ENCODE results near the gene KRTAP2-1. TPM values are rescaled to one million over a fixed set of nuclear protein-coding genes. Genes with fewer than 3 reads are reported as not detected.
"Not testable (repeated sequence)": the region's sequence is repeated elsewhere in the genome, so short reads cannot be mapped to it uniquely, and the experiment has no call there.

The KRTAP2-1 gene, protein sequence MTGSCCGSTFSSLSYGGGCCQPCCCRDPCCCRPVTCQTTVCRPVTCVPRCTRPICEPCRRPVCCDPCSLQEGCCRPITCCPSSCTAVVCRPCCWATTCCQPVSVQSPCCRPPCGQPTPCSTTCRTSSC
- total RNA-seq: not detected in 2 replicates

DNA sequence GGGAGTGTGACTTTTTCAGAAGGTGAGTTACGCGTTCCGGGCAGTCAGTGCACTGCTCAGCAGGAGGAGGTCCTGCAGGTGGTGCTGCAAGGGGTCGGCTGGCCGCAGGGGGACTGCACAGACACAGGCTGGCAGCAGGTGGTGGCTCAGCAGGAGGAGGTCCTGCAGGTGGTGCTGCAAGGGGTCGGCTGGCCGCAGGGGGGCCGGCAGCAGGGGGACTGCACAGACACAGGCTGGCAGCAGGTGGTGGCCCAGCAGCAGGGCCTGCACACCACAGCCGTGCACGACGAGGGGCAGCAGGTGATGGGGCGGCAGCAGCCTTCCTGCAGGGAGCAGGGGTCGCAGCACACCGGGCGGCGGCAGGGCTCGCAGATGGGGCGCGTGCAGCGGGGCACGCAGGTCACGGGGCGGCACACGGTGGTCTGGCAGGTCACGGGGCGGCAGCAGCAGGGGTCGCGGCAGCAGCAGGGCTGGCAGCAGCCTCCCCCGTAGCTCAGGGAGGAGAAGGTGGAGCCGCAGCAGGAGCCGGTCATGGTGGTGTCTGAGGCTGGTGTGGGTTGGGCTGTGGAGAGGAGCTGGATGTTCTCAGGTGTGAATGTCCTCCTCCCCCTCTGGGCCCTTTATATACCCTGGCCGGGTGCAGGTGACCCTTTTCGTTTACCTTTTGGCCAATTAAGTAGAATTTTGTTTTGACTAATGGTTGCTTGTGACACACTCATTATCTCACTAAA is at the start of gene KRTAP2-1:
Gene KRTAP2-1 (minus strand): TSS at position 582 of the 731 bp plus-strand sequence. CDS start 49 bp downstream, at position 533.
- H3K4me3 Mint-ChIP-seq; H3K27me3 Mint-ChIP-seq (ENCODE audit: insufficient read depth); DNase-seq (ENCODE audit: low spot score); H3K36me3 Mint-ChIP-seq (ENCODE audit: low read depth); H3K27ac Mint-ChIP-seq; H3K4me1 Mint-ChIP-seq (ENCODE audit: low read depth); intact Hi-C loops (cut with micrococcal nuclease): not testable (repeated sequence)
- H3K9me3 Mint-ChIP-seq: peaks cover 10% of the 10 kb centered on the region

GRCh38 chr17:41096055-41096454 is 48.9 kb upstream of the KRTAP2-1 start:
- H3K9me3 Mint-ChIP-seq: no peaks in the 10 kb centered on the region
- no peaks in the 10 kb centered on the region for H3K36me3 Mint-ChIP-seq (ENCODE audit: low read depth)
- DNase-seq (ENCODE audit: low spot score): no peak
- no peaks in the 10 kb centered on the region for H3K4me1 Mint-ChIP-seq (ENCODE audit: low read depth)
- H3K27ac Mint-ChIP-seq: no peak overlapping the region
- intact Hi-C loops (cut with micrococcal nuclease): no loop called here
- peaks cover 9% of the 10 kb centered on the region for H3K27me3 Mint-ChIP-seq (ENCODE audit: insufficient read depth)
- no peak overlapping the region for H3K4me3 Mint-ChIP-seq

DNA sequence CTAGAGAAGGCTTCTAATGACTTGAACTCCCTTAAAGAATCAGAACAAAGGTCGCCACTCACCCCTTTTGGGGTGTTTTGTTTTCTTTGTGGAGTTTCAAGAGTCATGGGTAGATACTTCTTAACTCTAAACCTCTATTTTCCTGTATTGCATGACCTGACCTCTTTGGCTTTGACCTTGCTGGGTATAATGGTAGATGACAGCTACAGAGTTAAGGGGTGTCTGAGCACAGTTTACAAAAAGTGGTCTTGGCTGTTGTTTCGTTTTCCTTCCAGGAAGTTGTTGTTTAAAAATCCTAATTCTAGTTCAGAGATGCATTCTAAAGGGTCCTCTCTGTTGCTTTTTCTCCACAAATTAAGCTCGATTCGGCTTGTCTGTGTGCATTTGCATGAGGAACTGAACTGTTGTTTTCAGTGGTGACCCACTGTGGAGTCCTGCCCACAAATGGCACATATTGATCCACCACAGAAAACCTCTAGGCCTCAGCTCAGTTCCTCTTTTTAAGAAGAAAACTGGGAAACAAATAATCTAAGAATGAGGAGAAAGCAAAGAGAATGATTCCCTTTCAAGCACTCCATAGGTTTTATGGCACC is 41.7 kb upstream of the KRTAP2-1 start:
- DNase-seq (ENCODE audit: low spot score); H3K27ac Mint-ChIP-seq; intact Hi-C loops (cut with micrococcal nuclease): not testable (repeated sequence)

GRCh38 chr17:41084100-41084856 is 37.2 kb upstream of the KRTAP2-1 start, which contains the start of gene KRTAP4-7:
TSS of gene KRTAP4-7 (plus strand) at chr17:41084150. CDS start at chr17:41084207, 57 bp downstream.
- H3K27ac Mint-ChIP-seq; H3K4me3 Mint-ChIP-seq; intact Hi-C loops (cut with micrococcal nuclease); H3K9me3 Mint-ChIP-seq; H3K4me1 Mint-ChIP-seq (ENCODE audit: low read depth); H3K36me3 Mint-ChIP-seq (ENCODE audit: low read depth); H3K27me3 Mint-ChIP-seq (ENCODE audit: insufficient read depth); DNase-seq (ENCODE audit: low spot score): not testable (repeated sequence)

More for the DNA sequence above, 41.7 kb upstream of the KRTAP2-1 start:
- H3K4me1 Mint-ChIP-seq (ENCODE audit: low read depth); H3K9me3 Mint-ChIP-seq; H3K27me3 Mint-ChIP-seq (ENCODE audit: insufficient read depth); H3K4me3 Mint-ChIP-seq; H3K36me3 Mint-ChIP-seq (ENCODE audit: low read depth): not testable (repeated sequence)

DNA sequence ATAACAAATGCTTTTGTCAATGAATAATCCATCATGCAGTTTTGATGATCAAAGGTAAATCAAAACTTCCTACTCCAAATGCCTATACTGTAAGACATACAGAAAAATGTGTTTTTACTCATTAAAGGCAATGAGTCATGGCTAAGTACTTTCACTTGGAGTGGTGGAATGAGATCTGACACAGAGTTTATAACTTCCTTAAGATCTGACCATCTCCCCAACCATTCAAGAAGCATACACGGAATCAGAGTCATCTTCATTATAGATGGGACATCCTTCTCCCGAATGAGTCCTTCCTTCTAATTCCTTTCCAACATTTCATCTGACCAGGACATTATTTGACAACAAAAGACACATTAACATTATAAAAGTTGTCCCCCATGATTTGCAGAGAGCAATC is 36.3 kb upstream of the KRTAP2-1 start:
- intact Hi-C loops (cut with micrococcal nuclease); H3K27ac Mint-ChIP-seq; H3K4me1 Mint-ChIP-seq (ENCODE audit: low read depth); DNase-seq (ENCODE audit: low spot score); H3K9me3 Mint-ChIP-seq; H3K27me3 Mint-ChIP-seq (ENCODE audit: insufficient read depth); H3K4me3 Mint-ChIP-seq; H3K36me3 Mint-ChIP-seq (ENCODE audit: low read depth): not testable (repeated sequence)

- DNase-seq (ENCODE audit: low spot score): no peak
- Mint-ChIP-seq H3K36me3 (ENCODE audit: low read depth) (no peaks in the 10 kb centered on the region), H3K4me1 (ENCODE audit: low read depth) (no peaks in the 10 kb centered on the region), H3K4me3 (no peak overlapping the region), H3K9me3 (no peaks in the 10 kb centered on the region), H3K27ac (no peak overlapping the region), H3K27me3 (ENCODE audit: insufficient read depth) (no peaks in the 10 kb centered on the region)
- intact Hi-C loops (cut with micrococcal nuclease): no loop called here
These were observed 35.5 kb upstream of the KRTAP2-1 start for GRCh38 chr17:41082626-41083025.

GRCh38 chr17:41076788-41077187 is 29.7 kb upstream of the KRTAP2-1 start:
- Mint-ChIP-seq H3K27me3 (ENCODE audit: insufficient read depth) (peaks cover 2% of the 10 kb centered on the region), H3K36me3 (ENCODE audit: low read depth) (no peaks in the 10 kb centered on the region), H3K27ac (no peak overlapping the region), H3K9me3 (no peaks in the 10 kb centered on the region), H3K4me3 (no peak overlapping the region), H3K4me1 (ENCODE audit: low read depth) (no peaks in the 10 kb centered on the region)
- intact Hi-C loops (cut with micrococcal nuclease): no loop called here
- no peak for DNase-seq (ENCODE audit: low spot score)

- no peaks in the 10 kb centered on the region for H3K4me1 Mint-ChIP-seq (ENCODE audit: low read depth)
These were observed 26.6 kb upstream of the KRTAP2-1 start for GRCh38 chr17:41073676-41074075.

DNA sequence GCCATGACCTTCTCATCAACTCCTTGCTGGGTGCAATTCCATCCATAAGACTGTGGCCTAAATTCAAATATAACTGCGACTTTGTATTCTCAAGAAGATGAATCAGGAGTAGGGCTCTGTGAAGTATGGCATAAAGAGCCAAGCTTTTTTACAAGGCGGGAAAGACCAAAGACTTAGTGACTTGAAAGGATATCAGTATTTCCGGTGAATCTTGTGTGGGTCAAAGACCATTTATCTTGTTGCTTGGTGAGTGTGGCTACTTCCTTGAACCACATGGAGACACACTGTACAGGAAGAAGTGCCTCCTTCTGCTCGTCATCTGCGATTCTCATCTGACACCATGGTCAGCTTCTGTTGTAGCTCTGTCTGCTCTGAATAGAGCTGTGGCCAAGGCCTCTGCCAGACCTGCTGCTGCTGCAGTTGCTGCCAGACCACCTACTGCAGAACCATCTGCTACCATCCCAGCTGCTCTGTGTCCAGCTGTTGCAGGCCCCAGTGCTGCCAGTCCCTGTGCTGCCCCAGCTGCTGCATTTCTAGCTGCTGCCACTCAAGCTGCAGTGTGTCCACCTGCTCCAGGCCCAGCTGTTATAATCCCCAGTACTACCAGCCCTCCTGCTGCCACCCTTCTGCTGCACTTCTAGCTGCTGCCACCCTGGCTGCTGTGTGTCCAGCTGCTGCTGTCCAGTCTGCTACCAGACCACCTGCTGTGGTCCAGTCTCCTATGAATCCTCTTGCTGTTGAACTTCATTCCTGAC is 24.7 kb upstream of the KRTAP2-1 start:
- no peaks in the 10 kb centered on the region for H3K36me3 Mint-ChIP-seq (ENCODE audit: low read depth)
- no peaks in the 10 kb centered on the region for H3K4me1 Mint-ChIP-seq (ENCODE audit: low read depth)
- H3K27me3 Mint-ChIP-seq (ENCODE audit: insufficient read depth): peaks cover 4% of the 10 kb centered on the region
- no peak overlapping the region for H3K27ac Mint-ChIP-seq
- H3K9me3 Mint-ChIP-seq: no peaks in the 10 kb centered on the region
- intact Hi-C loops (cut with micrococcal nuclease): no loop called here
- DNase-seq (ENCODE audit: low spot score): no peak
- H3K4me3 Mint-ChIP-seq: no peak overlapping the region

More at GRCh38 chr17:41073676-41074075, 26.6 kb upstream of the KRTAP2-1 start:
- Mint-ChIP-seq H3K36me3 (ENCODE audit: low read depth) (no peaks in the 10 kb centered on the region), H3K9me3 (no peaks in the 10 kb centered on the region), H3K27ac (no peak overlapping the region), H3K4me3 (no peak overlapping the region), H3K27me3 (ENCODE audit: insufficient read depth) (peaks cover 4% of the 10 kb centered on the region)
- intact Hi-C loops (cut with micrococcal nuclease): no loop called here
- DNase-seq (ENCODE audit: low spot score): no peak

DNA sequence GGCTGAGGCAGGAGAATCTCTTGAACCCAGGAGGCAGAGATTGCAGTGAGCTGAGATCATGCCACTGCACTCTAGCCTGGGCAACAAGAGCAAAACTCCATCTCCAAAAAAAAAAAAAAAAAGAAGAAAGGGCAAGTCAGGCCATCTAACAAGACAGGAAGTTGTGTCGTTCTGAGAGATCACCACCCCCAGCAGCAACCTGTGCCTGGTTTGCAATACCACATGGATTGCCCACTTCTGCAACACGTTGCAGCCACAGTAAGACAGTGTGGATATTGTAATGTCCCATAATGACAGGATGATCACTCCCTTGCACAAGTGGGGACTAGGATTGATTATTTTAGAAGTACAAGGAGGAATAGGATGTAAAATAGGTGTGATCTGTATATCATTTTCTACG is 21.9 kb upstream of the KRTAP2-1 start:
- Mint-ChIP-seq H3K27me3 (ENCODE audit: insufficient read depth) (peaks cover 4% of the 10 kb centered on the region), H3K4me3 (no peak overlapping the region), H3K36me3 (ENCODE audit: low read depth) (no peaks in the 10 kb centered on the region), H3K27ac (no peak overlapping the region), H3K4me1 (ENCODE audit: low read depth) (no peaks in the 10 kb centered on the region), H3K9me3 (no peaks in the 10 kb centered on the region)
- intact Hi-C loops (cut with micrococcal nuclease): no loop called here
- no peak for DNase-seq (ENCODE audit: low spot score)

- H3K36me3 Mint-ChIP-seq (ENCODE audit: low read depth): no peaks in the 10 kb centered on the region
- no peaks in the 10 kb centered on the region for H3K9me3 Mint-ChIP-seq
- H3K4me1 Mint-ChIP-seq (ENCODE audit: low read depth): no peaks in the 10 kb centered on the region
- no peak overlapping the region for H3K4me3 Mint-ChIP-seq
- intact Hi-C loops (cut with micrococcal nuclease): no loop called here
- no peak for DNase-seq (ENCODE audit: low spot score)
- H3K27ac Mint-ChIP-seq: no peak overlapping the region
- H3K27me3 Mint-ChIP-seq (ENCODE audit: insufficient read depth): peaks cover 4% of the 10 kb centered on the region
These were observed 20.2 kb upstream of the KRTAP2-1 start for GRCh38 chr17:41067281-41067680.

DNA sequence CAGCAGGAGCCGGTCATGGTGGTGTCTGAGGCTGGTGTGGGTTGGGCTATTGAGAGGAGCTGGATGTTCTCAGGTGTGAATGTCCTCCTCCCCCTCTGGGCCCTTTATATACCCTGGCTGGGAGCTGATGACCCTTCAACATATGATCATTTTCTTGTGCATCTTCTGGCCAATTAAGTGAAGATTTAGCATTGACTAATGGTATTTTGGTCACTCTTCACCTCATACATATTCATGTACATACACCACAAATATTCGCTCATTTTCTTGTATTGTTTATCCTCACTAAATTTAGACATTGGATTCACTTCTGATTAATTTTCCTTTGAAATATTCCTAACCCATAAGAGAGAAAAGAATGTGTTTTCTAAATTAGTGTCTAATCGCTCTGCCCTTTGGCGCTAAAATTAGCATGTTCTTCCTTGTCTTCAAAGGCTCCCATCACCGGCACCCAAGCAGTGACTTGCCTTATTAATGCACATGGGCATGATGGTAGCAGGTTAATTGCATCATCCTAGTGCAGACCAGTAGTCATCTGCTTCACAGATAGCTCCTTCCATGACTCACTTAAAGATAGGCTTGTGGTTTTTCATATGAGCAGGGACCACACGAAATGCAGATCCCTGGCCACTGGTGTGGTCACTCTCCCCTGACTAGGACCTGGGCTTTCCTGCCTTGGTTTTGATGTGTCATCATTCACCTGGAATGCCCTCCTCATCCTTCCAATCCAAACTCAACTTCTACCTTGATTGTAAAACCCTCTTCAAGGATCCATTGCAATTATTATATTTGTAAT is 18.9 kb upstream of the KRTAP2-1 start, which contains the start of gene KRTAP2-4:
Gene KRTAP2-4 (minus strand): TSS at position 51 of the 796 bp plus-strand sequence. CDS start 34 bp downstream, at position 17.
- H3K4me1 Mint-ChIP-seq (ENCODE audit: low read depth): no peaks in the 10 kb centered on the region
- H3K4me3 Mint-ChIP-seq: no peak within 1 kb of the TSS
- H3K36me3 Mint-ChIP-seq (ENCODE audit: low read depth): no peaks in the 10 kb centered on the region
- DNase-seq (ENCODE audit: low spot score): no peak
- no peaks in the 10 kb centered on the region for H3K9me3 Mint-ChIP-seq
- no peak within 1 kb of the TSS for H3K27ac Mint-ChIP-seq
- intact Hi-C loops (cut with micrococcal nuclease): no loop called here
- peaks cover 6% of the 10 kb centered on the region for H3K27me3 Mint-ChIP-seq (ENCODE audit: insufficient read depth)
